ENCODE measurements around the gene CCSAP.

DNA sequence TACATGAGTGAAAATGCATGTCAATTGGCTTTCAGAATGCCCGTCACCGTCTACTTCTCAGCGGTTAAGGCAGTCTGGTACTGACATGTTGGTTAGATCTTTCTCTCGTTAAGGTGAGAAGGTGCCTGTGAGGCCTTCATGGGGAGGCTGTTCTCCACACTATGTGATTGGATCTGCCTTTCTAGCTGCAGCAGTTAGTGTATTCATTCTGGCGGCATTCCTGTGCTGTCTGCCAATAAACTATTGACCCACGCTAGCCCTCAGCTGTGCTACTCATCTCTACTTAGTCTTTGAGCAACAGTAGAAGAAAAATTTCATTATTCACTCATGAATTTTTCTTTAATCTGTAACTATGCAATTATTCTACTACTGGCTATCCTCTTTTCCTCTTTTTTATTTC, 32.0 kb downstream of the CCSAP start:
- TF ChIP-seq ZNF8 (CRISPR knock-in tag; IDR thresholded peaks at IDR 0.05) (no peak), OSR1 (CRISPR knock-in tag; IDR thresholded peaks at IDR 0.05) (no peak), PATZ1 (CRISPR knock-in tag; IDR thresholded peaks at IDR 0.05; ENCODE audit: borderline replicate concordance) (no peak), ESRRG (CRISPR knock-in tag; IDR thresholded peaks at IDR 0.05) (no peak)

All from SK-N-SH treated with all-trans-retinoic acid at 6 μM for 48 hours (cell line).